ENCODE data around the gene EPDR1.

Gene EPDR1

DNA sequence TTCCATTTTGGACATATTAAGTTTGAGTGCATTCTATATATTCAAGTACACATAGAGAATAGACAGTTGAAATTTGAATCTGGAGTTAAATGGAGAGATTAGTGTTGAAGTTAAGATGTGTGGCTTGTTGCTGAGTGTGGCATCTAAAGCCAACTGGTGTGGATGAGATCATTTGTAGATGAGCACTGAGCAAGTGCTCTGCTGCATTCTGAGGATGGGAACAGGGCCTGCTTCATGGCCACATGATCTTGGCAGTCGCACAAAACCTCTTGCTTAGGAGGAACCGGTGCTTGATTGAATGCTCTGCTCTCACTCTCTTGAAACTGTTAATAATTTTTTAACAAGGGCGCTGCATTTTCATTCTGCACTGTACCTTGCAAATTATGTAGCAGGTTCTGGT lies 62.0 kb downstream of the EPDR1 start:
- DNase-seq: no peak

DNA sequence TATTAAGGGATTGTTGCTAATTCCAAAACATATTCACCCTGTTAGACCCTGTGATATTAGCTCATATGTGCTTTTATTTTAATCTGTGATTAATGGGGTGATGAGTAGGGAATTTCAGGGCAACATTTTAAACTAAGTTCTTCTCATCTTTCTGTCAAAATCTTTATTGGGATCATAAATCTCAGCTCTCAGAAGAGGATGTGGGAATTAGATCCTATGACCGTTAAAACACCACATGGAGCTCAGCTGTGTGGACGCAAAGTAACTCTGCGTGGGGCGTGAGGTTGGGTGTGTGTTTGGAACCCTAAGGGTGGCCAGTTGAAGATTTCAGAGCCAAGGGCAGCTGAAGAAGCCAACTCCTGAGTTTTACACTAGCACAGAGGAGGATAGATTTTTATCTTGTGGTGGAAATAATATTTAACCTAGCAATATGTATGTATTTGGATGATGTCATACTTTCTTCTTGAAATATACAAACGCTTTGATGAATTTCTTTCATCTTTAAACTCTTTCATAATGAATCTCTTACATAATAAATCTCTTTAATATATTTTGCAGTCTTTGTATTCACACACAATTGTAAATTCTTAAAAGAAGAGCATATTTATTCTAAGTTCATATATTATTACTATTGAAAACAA lies 64.4 kb downstream of the EPDR1 start:
- DNase-seq: no peak

DNA sequence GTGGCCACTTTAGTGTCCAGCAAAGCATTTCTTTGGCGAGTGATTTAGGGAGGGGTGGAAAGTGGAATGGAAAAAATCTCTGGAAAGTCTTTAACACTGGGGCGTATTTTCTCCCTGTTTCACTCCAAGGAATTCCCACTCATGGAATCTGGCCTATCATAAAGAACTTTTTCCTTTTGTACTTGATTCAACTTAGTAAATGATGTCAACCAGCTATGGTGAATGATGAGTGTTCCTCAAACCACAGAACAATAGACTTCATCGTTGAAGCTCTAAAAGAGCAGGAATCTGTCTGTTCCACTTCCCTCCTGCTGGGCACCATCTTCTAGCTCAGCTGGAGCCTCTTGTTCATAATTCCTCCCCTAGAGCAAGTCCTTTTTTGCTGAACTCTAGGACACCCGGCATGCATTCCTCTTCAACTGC lies 66.5 kb downstream of the EPDR1 start:
- no peak for DNase-seq

DNA sequence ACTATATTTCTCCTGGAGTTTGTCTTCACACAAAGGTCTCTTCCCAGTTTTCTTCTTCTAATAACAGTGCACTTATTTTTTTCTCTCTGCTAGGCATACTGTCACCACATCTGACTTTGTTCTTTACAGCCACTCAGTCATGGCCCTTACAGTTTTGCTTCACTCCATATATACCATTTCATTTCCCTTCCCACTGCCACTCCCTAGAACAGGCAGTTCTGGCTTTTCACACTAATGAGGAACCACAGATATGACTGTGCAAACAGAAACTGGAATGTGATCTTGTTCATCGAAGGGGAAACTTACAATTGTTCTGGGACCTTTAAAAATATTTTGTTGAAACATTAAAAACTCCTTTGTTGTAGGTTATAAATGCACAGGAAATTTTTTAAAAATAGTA lies 67.3 kb downstream of the EPDR1 start:
- no peak for DNase-seq

DNA sequence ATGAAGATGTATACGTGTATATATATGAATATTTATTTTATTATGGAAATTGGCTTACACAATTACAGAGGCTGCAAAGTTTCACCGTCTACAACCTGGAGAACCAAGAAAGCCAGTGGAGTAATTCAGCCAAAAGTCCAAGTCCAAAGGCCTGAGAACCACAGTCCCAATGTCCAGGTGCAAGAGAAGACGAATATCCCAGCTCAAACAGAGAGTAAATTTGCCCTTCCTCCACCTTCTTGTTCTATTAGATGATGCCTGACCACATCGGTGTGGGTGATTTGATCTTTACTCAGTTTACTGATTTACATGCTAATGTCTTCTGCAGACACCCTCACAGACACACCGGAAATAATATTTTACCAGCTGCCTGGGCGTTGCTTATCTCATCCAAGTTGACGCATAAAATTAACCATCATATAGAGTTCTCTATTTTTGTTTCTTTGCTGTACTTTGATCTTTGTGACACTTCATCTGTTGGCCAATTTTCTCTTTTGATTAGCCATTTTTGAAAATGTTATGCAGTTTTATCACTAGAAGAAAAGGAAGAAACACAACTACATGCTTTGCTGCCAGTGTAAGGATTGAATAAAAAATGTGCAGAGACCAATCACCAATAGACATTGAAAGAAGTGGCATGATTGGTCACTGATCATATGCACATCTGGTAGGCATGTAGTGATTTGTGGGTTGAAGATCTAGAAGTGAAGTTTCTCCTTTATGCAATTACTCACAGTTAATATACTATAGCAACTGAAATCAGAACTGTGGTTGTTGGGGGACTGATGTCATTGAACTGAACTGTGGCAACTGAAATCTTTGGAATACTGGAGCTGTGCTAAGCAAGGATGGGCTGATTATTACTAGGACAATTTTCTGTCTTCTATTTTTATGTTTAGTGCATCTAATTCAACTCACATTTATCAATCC lies 68.5 kb downstream of the EPDR1 start:
- no peak for DNase-seq

DNA sequence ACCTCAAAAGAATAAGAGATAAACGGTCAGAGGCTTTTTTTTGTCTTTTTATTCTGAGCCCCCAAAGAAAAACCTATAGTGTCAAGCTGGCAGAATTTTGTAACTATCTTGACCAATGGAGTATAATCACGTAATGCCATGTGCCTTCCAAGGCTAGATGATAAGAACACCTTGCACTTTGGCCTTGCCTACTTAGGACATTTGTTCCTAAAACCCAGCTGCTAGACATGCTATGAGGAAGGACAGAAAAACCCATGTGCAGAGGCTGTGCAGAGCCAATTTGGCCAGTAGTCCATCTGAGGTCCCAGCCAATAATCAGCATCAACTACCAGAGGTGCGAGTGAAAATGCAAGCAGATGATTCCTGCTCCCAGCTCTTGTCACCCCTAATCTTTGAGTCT lies 69.9 kb downstream of the EPDR1 start:
- no peak for DNase-seq

DNA sequence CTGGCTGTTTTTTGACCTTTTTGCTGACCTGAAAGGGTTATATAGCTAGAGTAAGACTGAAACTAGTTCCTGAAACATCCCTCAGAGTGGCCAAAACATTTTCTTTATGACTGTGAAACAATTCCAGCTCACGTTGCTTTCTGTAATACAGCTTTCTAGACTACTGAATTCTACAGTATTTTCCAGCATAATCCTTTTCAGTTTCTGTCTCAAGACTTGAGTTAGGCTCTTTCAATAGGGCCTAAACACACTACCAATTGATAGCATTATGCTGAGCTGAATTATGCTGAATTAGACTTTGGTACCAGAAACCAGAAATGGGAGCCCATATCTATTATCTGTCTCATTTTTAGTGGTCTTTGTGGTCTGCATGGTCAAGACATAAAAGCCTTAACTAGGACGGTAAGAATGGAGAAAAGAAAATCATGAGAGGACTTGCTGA lies 72.6 kb downstream of the EPDR1 start:
- no peak for DNase-seq

DNA sequence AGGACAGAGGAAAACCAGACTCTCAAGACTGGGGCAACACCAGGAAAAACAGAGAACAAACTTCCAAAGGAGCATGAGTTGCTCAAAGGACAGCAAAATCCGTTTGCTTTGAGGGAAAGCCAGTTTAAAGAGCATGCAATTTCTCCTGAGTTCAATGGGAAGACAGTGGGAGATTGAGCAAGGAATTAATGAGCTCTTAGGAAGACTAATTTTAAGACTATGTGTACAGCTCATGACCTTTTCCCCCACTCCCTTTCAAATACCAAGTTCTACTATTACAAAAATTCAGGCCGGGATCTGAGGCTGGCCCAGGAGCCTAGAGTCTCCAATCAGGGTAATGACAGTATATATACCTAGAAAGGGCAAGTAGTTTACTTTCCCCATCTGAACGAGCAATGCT lies 79.2 kb downstream of the EPDR1 start:
- no peak for DNase-seq

DNA sequence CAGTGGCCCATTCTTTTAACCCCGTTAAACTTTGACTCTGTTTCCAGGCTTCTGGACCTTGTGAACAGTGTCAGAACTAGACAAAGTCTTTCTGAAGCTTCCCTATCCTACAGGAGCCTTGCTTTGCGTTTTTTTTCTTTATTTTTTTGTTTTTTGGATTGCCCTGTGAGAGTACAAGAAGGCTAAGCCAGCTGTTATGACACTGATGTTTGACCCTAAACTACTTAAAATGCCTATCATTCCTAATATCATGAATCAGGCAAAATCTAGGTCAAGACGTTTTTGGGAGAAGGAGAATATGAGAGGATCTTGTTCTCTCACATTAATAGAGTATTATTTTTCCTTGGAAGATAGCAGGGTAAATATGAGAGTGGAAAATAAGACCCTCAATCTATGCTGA lies 79.8 kb downstream of the EPDR1 start:
- DNase-seq: no peak

All from DMS153 (cell line).